ENCODE measurements around the gene ATXN3. TPM values are rescaled to one million over a fixed set of nuclear protein-coding genes. Genes with fewer than 3 reads are reported as not detected.

Gene ATXN3
- total and polyA plus RNA-seq, 2 of the 13 experiments (the other 11 are each of a cell fraction or from before 2014, with no cell fraction given), result 14.9 to 17.3 TPM

- TF ChIP-seq ZNF18 (CRISPR knock-in tag; IDR thresholded peaks at IDR 0.05; ENCODE audit: insufficient replicate concordance), result peak; percentile 36
These were observed 564 bp downstream of the ATXN3 start (continued) for GRCh38 chr14:92105893-92106142.

GRCh38 chr14:92105073-92105892 lies 1.1 kb downstream of the ATXN3 start:
- FAIRE-seq, result peak; percentile 60
- no peak for ATAC-seq
- Histone ChIP-seq H3K27ac (ENCODE audit: extremely low read length, insufficient read depth, low read length) (peak overlapping the region; percentile 64), H3K9me3 (ENCODE audit: low read length) (no peaks in the 10 kb centered on the region), H3K4me3 (replicated peaks in 1 of 3; ENCODE audit: insufficient read depth in 1 of 3, low read depth in 2 of 3, low read length in 3 of 3) (peak overlapping the region; percentile 81 to 91 (median 90)), H2AFZ (ENCODE audit: low read length) (peak overlapping the region; percentile 45), H3K4me2 (ENCODE audit: low read depth, low read length) (peak overlapping the region; percentile 84), H3K27me3 (ENCODE audit: control insufficient read depth in 1 of 2, insufficient read depth in 2 of 2, low read length in 2 of 2) (no peaks in the 10 kb centered on the region; a peak in 1 of 5 replicates), H3K4me1 (ENCODE audit: insufficient read depth, low read length) (peaks cover 59% of the 10 kb centered on the region), H3K36me3 (replicated peaks in 1 of 2; ENCODE audit: control insufficient read depth in 1 of 2, insufficient read depth in 2 of 2, low read length in 2 of 2) (no peaks in the 10 kb centered on the region), H3K9ac (ENCODE audit: insufficient read depth, low read depth, low read length) (peak overlapping the region; percentile 69), H3K79me2 (ENCODE audit: insufficient read depth, low read length) (peaks cover 46% of the 10 kb centered on the region), H4K20me1 (ENCODE audit: insufficient read depth, low read length) (0 out of 2 replicates have a peak, but pooled peaks cover 5% of the 10 kb centered on the region)
- 56% methylated on average over 16 of the region's 16 CpGs for WGBS (ENCODE audit: low lambda C conversion rate)
- in situ Hi-C loops (cut with HindIII; ENCODE audit: extremely low pct_ligation_motif_present, low pct_unique_long_range_greater_than_20kb), result loop anchor here (5.0 kb wide), 1 partner anchor 63 kb away; the partner anchor contains the start of gene TRIP11
- TSS peak; percentile 70 for BruUV-seq (replicated peaks)
- CTCF ChIA-PET (ENCODE audit: low intra/inter-chr PET ratio, low total read pairs), result no interaction called here
- intact Hi-C loops (cut with micrococcal nuclease; ENCODE audit: unreplicated experiment), result loop anchor here (5.0 kb wide), 1 partner anchor 1043 kb away; the partner anchor contains the start of gene RPS6KA5
- POLR2A ChIA-PET, result interaction anchor here (1.6 to 4.3 kb wide), 3 partner anchors 13 to 65 kb away, joined by 10 to 93 read pairs (median 25); partner anchors contain the start of genes CPSF2, NDUFB1 and TRIP11
- no peak for DNase-seq (ENCODE audit: low spot score)
- no peak for TF ChIP-seq ZFP91 (CRISPR knock-in tag; IDR thresholded peaks at IDR 0.05; ENCODE audit: borderline replicate concordance)
- no peak for TF ChIP-seq MAZ (IDR thresholded peaks at IDR 0.05; ENCODE audit: borderline replicate concordance, low read depth, low read length)
- no peak for TF ChIP-seq MAZ (CRISPR knock-in tag; IDR thresholded peaks at IDR 0.05; ENCODE audit: low read depth)
- 0 out of 2 replicates have a peak, but pooled peaks have one; percentile 7 for TF ChIP-seq ZFP37 (CRISPR knock-in tag; IDR thresholded peaks at IDR 0.05; ENCODE audit: borderline replicate concordance)
- 0 out of 2 replicates have a peak, but pooled peaks have one; percentile 10 for TF ChIP-seq DRAP1 (CRISPR knock-in tag; IDR thresholded peaks at IDR 0.05)
- peak; percentile 77; the same call in 1 of the 2 replicates for TF ChIP-seq SIX1 (CRISPR knock-in tag; IDR thresholded peaks at IDR 0.05; ENCODE audit: borderline replicate concordance)
- no peak for TF ChIP-seq ZSCAN25 (CRISPR knock-in tag; IDR thresholded peaks at IDR 0.05)
- no peak for TF ChIP-seq E2F2 (CRISPR knock-in tag; IDR thresholded peaks at IDR 0.05; ENCODE audit: borderline replicate concordance)
- no peak for TF ChIP-seq CCDC6 (CRISPR knock-in tag; IDR thresholded peaks at IDR 0.05)
- no peak for TF ChIP-seq STAT5B (CRISPR knock-in tag; IDR thresholded peaks at IDR 0.05)
- TF ChIP-seq CCAR2 (optimal IDR thresholded peaks at IDR 0.05; ENCODE audit: low read depth, low read length), result no peak
- no peak for TF ChIP-seq ZNF800 (CRISPR knock-in tag; IDR thresholded peaks at IDR 0.05)

Measured in HepG2 (cell line).